Measurements from ENCODE around the gene FBXW8. TPM values are rescaled to one million over a fixed set of nuclear protein-coding genes. Genes with fewer than 3 reads are reported as not detected.
A peak's percentile ranks its signal among the peaks of the same experiment; 100 is the strongest.

The FBXW8 gene
- total and polyA plus RNA-seq, 2 donors (not counting 1 experiment from before 2014, with no cell fraction given) = 11.7 to 20.9 TPM

DNA sequence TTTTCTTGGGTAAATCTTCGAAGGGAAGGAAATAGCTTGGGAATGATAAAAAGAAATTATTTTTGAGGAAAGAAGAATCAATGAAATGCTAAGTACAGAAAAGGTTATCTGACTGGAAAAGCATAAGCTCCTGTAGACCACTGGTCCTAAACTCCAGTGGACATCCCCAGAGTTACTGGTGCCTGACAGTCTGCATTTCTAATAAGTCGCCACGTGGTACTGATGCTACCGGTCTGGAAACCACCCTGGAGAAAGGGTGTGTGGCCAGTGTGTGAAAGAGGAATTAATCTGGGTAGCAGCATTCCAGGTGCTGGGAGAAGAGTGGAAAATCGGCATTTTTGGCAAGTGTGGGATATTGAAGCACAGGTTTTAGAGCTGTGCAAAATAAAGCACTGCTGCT lies 73.3 kb downstream of the FBXW8 start:
- Histone ChIP-seq H4K20me1 (ENCODE audit: control insufficient read depth, extremely low read depth, insufficient read depth, low read length) (no peaks in the 10 kb centered on the region), H3K4me3 (replicated peaks in 1 of 4; ENCODE audit: control extremely low read depth in 1 of 4, insufficient read depth in 1 of 4, low read depth in 3 of 4, low read length in 4 of 4) (no peak overlapping the region), H3K27me3 (ENCODE audit: control insufficient read depth, insufficient read depth, low read length) (no peaks in the 10 kb centered on the region), H3K36me3 (ENCODE audit: control insufficient read depth, insufficient read depth, low read length) (no peaks in the 10 kb centered on the region), H3K9me3 (ENCODE audit: control insufficient read depth, insufficient read depth, low read depth, low read length) (no peaks in the 10 kb centered on the region), H3K79me2 (ENCODE audit: control insufficient read depth, insufficient read depth, low read length) (no peaks in the 10 kb centered on the region), H3K4me1 (ENCODE audit: control insufficient read depth, extremely low read depth, insufficient read depth, low read length) (no peaks in the 10 kb centered on the region), H3K9ac (ENCODE audit: insufficient read depth, low read length) (no peak overlapping the region), H3K27ac (ENCODE audit: insufficient read depth, low read length) (no peak overlapping the region), H2AFZ (ENCODE audit: low read length) (no peak overlapping the region), H3K4me2 (ENCODE audit: extremely low read depth, insufficient read depth, low read length) (no peak overlapping the region)
- DNase-seq (ENCODE audit: low read depth in 2 of 2) = no peak
- TF ChIP-seq EZH2 (IDR thresholded peaks at IDR 0.05; ENCODE audit: low read length, missing control alignments) = no peak
- TF ChIP-seq, protein P1, sequence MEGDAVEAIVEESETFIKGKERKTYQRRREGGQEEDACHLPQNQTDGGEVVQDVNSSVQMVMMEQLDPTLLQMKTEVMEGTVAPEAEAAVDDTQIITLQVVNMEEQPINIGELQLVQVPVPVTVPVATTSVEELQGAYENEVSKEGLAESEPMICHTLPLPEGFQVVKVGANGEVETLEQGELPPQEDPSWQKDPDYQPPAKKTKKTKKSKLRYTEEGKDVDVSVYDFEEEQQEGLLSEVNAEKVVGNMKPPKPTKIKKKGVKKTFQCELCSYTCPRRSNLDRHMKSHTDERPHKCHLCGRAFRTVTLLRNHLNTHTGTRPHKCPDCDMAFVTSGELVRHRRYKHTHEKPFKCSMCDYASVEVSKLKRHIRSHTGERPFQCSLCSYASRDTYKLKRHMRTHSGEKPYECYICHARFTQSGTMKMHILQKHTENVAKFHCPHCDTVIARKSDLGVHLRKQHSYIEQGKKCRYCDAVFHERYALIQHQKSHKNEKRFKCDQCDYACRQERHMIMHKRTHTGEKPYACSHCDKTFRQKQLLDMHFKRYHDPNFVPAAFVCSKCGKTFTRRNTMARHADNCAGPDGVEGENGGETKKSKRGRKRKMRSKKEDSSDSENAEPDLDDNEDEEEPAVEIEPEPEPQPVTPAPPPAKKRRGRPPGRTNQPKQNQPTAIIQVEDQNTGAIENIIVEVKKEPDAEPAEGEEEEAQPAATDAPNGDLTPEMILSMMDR (conservative IDR thresholded peaks at IDR 0.05 in 1 of 2, IDR thresholded peaks at IDR 0.05 in 1 of 2; ENCODE audit: low read depth in 1 of 2, low read length in 2 of 2) = no peak

DNA sequence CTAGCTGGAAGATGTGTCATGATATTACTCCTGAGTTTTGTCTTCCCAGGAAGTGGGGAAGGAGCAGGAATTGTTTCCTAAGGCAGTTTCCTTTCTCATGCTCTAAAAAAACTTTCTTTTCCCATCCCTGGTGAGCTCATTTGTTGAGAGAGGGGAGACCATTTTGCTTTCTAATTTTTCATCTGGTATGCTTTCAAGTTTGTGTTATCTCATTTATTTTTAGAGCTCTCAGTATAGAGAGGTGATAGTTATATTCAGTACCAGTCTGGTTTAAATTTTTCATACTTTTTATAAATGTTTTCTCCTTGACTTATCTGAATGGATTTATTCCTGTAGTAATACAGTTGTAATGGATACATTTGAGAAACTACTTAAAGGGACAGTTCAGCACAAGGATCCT lies 79.6 kb downstream of the FBXW8 start:
- TF ChIP-seq EZH2 (IDR thresholded peaks at IDR 0.05; ENCODE audit: low read length, missing control alignments) = no peak
- TF ChIP-seq, protein P1 (conservative IDR thresholded peaks at IDR 0.05 in 1 of 2, IDR thresholded peaks at IDR 0.05 in 1 of 2; ENCODE audit: low read depth in 1 of 2, low read length in 2 of 2) = no peak
- no peak overlapping the region for H3K4me3 ChIP-seq (replicated peaks in 1 of 4; ENCODE audit: control extremely low read depth in 1 of 4, insufficient read depth in 1 of 4, low read depth in 3 of 4, low read length in 4 of 4)
- no peak overlapping the region for H3K9ac ChIP-seq (ENCODE audit: insufficient read depth, low read length)
- H3K4me2 ChIP-seq (ENCODE audit: extremely low read depth, insufficient read depth, low read length) = no peak overlapping the region
- no peaks in the 10 kb centered on the region for H4K20me1 ChIP-seq (ENCODE audit: control insufficient read depth, extremely low read depth, insufficient read depth, low read length)
- H3K36me3 ChIP-seq (ENCODE audit: control insufficient read depth, insufficient read depth, low read length) = no peaks in the 10 kb centered on the region
- no peaks in the 10 kb centered on the region for H3K9me3 ChIP-seq (ENCODE audit: control insufficient read depth, insufficient read depth, low read depth, low read length)
- H3K27ac ChIP-seq (ENCODE audit: insufficient read depth, low read length) = no peak overlapping the region
- H3K4me1 ChIP-seq (ENCODE audit: control insufficient read depth, extremely low read depth, insufficient read depth, low read length) = no peaks in the 10 kb centered on the region
- H2AFZ ChIP-seq (ENCODE audit: low read length) = no peak overlapping the region
- DNase-seq (ENCODE audit: low read depth in 2 of 2) = no peak
- H3K27me3 ChIP-seq (ENCODE audit: control insufficient read depth, insufficient read depth, low read length) = no peaks in the 10 kb centered on the region
- H3K79me2 ChIP-seq (ENCODE audit: control insufficient read depth, insufficient read depth, low read length) = no peaks in the 10 kb centered on the region

DNA sequence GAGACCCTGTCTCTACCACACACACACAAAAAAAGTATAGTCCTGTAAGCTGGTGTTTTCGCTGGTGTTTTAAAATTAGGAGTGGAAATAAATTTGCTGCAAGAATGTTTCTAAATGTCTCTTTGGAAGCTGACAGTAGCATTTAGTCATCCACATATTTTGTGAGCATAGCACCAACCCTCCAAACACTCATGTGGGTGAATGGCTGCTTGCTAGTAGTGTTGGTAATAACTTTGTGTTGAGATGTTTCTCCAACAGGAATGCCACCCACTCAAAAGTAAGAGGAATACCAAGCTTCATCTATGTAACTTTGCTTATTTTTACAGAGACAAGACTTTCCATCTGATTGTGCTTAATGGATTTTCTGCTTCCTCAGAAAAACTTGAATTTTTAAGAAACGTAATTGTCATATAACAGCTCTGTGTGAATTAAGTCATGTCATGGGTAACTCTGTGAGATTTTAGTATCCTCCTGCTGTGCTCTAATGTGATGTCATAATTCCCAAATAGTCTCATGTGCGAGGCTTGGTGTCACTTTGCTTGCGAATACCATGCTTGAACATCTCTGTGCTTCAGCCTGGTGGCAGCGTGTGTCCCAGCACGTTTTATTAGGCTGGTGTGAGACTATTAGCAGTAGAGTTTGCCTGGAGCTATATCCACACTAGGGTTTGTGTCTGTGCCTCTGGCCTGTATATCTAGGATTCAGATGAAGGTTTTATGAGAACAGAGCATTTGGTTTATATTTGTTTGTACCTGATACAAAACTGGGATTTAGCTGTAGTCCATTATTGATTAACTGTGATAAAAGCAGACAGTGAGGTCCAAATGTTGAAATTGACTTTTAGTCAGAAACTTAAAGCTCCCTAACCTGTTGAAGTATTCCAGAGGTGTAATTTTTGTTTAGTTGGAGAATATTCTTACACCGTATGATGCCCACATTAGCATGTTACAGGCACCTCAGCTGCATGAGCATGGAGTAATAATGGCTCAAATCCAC lies 80.5 kb downstream of the FBXW8 start:
- no peak overlapping the region for H3K4me2 ChIP-seq (ENCODE audit: extremely low read depth, insufficient read depth, low read length)

More for the DNA sequence above, 80.5 kb downstream of the FBXW8 start:
- Histone ChIP-seq H3K27me3 (ENCODE audit: control insufficient read depth, insufficient read depth, low read length) (no peaks in the 10 kb centered on the region), H3K9me3 (ENCODE audit: control insufficient read depth, insufficient read depth, low read depth, low read length) (no peaks in the 10 kb centered on the region), H3K27ac (ENCODE audit: insufficient read depth, low read length) (no peak overlapping the region), H3K36me3 (ENCODE audit: control insufficient read depth, insufficient read depth, low read length) (no peaks in the 10 kb centered on the region), H2AFZ (ENCODE audit: low read length) (no peak overlapping the region), H3K79me2 (ENCODE audit: control insufficient read depth, insufficient read depth, low read length) (no peaks in the 10 kb centered on the region), H3K4me3 (replicated peaks in 1 of 4; ENCODE audit: control extremely low read depth in 1 of 4, insufficient read depth in 1 of 4, low read depth in 3 of 4, low read length in 4 of 4) (no peak overlapping the region), H3K9ac (ENCODE audit: insufficient read depth, low read length) (no peak overlapping the region), H3K4me1 (ENCODE audit: control insufficient read depth, extremely low read depth, insufficient read depth, low read length) (no peaks in the 10 kb centered on the region), H4K20me1 (ENCODE audit: control insufficient read depth, extremely low read depth, insufficient read depth, low read length) (no peaks in the 10 kb centered on the region)
- DNase-seq (ENCODE audit: low read depth in 2 of 2) = peak in 1 of 2 donors; percentile 82
- TF ChIP-seq, protein P1 (conservative IDR thresholded peaks at IDR 0.05 in 1 of 2, IDR thresholded peaks at IDR 0.05 in 1 of 2; ENCODE audit: low read depth in 1 of 2, low read length in 2 of 2) = no peak
- TF ChIP-seq EZH2 (IDR thresholded peaks at IDR 0.05; ENCODE audit: low read length, missing control alignments) = no peak
